Measurements from ENCODE around the gene CSHL1.
A peak's percentile ranks its signal among the peaks of the same experiment; 100 is the strongest.
"Not testable (repeated sequence)": the region's sequence is repeated elsewhere in the genome, so short reads cannot be mapped to it uniquely, and the experiment has no call there.

CSHL1 gene

GRCh38 chr17:63926164-63926563 is 15.1 kb upstream of the CSHL1 start:
- no peak for TF ChIP-seq CTCF (IDR thresholded peaks at IDR 0.05; ENCODE audit: low read depth, low read length)
- no peak for DNase-seq
- no peaks in the 10 kb centered on the region for H3K27me3 ChIP-seq (ENCODE audit: insufficient read depth, low read depth, severe bottlenecking)
- no peaks in the 10 kb centered on the region for H3K36me3 ChIP-seq
- no peaks in the 10 kb centered on the region for H3K9me3 ChIP-seq (ENCODE audit: severe bottlenecking)
- H3K27ac ChIP-seq, result no peak overlapping the region
- no peak overlapping the region for H3K4me3 ChIP-seq (ENCODE audit: low read depth, low read length)

- no peaks in the 10 kb centered on the region for H3K36me3 ChIP-seq
- H3K9me3 ChIP-seq (ENCODE audit: severe bottlenecking), result no peaks in the 10 kb centered on the region
- no peak for TF ChIP-seq CTCF (IDR thresholded peaks at IDR 0.05; ENCODE audit: low read depth, low read length)
- no peaks in the 10 kb centered on the region for H3K27me3 ChIP-seq (ENCODE audit: insufficient read depth, low read depth, severe bottlenecking)
- no peak overlapping the region for H3K4me3 ChIP-seq (ENCODE audit: low read depth, low read length)
- no peak overlapping the region for H3K27ac ChIP-seq
- no peak for DNase-seq
Observed at GRCh38 chr17:63925615-63926014, 14.6 kb upstream of the CSHL1 start.

- not testable (repeated sequence) for H3K9me3 ChIP-seq (ENCODE audit: severe bottlenecking); H3K36me3 ChIP-seq; H3K27ac ChIP-seq; DNase-seq; H3K4me3 ChIP-seq (ENCODE audit: low read depth, low read length); H3K27me3 ChIP-seq (ENCODE audit: insufficient read depth, low read depth, severe bottlenecking)
Observed at GRCh38 chr17:63922402-63922801, 11.3 kb upstream of the CSHL1 start.

GRCh38 chr17:63920779-63921178 is 9.7 kb upstream of the CSHL1 start:
- DNase-seq; H3K27ac ChIP-seq; H3K4me3 ChIP-seq (ENCODE audit: low read depth, low read length); H3K36me3 ChIP-seq; H3K27me3 ChIP-seq (ENCODE audit: insufficient read depth, low read depth, severe bottlenecking); H3K9me3 ChIP-seq (ENCODE audit: severe bottlenecking): not testable (repeated sequence)

- not testable (repeated sequence) for DNase-seq; H3K36me3 ChIP-seq; H3K4me3 ChIP-seq (ENCODE audit: low read depth, low read length); H3K27ac ChIP-seq; H3K9me3 ChIP-seq (ENCODE audit: severe bottlenecking); H3K27me3 ChIP-seq (ENCODE audit: insufficient read depth, low read depth, severe bottlenecking)
Observed at GRCh38 chr17:63920050-63920449, 9.0 kb upstream of the CSHL1 start.

- DNase-seq, result peak; percentile 79
- no peaks in the 10 kb centered on the region for H3K27me3 ChIP-seq (ENCODE audit: insufficient read depth, low read depth, severe bottlenecking)
- no peaks in the 10 kb centered on the region for H3K9me3 ChIP-seq (ENCODE audit: severe bottlenecking)
- TF ChIP-seq CTCF (IDR thresholded peaks at IDR 0.05; ENCODE audit: low read depth, low read length), result peak; percentile 97
- H3K4me3 ChIP-seq (ENCODE audit: low read depth, low read length), result no peak overlapping the region
- no peak overlapping the region for H3K27ac ChIP-seq
- H3K36me3 ChIP-seq, result no peaks in the 10 kb centered on the region
Observed at GRCh38 chr17:63919311-63919723, 8.3 kb upstream of the CSHL1 start.

- not testable (repeated sequence) for H3K27me3 ChIP-seq (ENCODE audit: insufficient read depth, low read depth, severe bottlenecking); DNase-seq; H3K4me3 ChIP-seq (ENCODE audit: low read depth, low read length); H3K27ac ChIP-seq; H3K36me3 ChIP-seq; H3K9me3 ChIP-seq (ENCODE audit: severe bottlenecking)
Observed at GRCh38 chr17:63918789-63919305, 7.8 kb upstream of the CSHL1 start, which contains the start of gene GH1. Gene GH1 (minus strand): TSS chr17:63918839. CDS start chr17:63918776, 63 bp downstream.

- no peak overlapping the region for H3K4me3 ChIP-seq (ENCODE audit: low read depth, low read length)
- DNase-seq, result no peak
- peak; percentile 34; the same call in 1 of the 2 replicates for TF ChIP-seq CTCF (IDR thresholded peaks at IDR 0.05; ENCODE audit: low read depth, low read length)
- H3K9me3 ChIP-seq (ENCODE audit: severe bottlenecking), result no peaks in the 10 kb centered on the region
- no peaks in the 10 kb centered on the region for H3K36me3 ChIP-seq
- H3K27me3 ChIP-seq (ENCODE audit: insufficient read depth, low read depth, severe bottlenecking), result no peaks in the 10 kb centered on the region
- H3K27ac ChIP-seq, result no peak overlapping the region
Observed at GRCh38 chr17:63918305-63918704, 7.2 kb upstream of the CSHL1 start.

Data from WERI-Rb-1 (cell line).